B cell (primary cell): ENCODE measurements around the gene HOXB6. TPM values are rescaled to one million over a fixed set of nuclear protein-coding genes. Genes with fewer than 3 reads are reported as not detected.

Experiments
- ATAC-seq: fragments of 200-7000 bp; cut with Tn5 transposase; one replicate; pipeline ENCODE4 v1.10.0; 2021; ENCODE audit warnings: low read depth, mild to moderate bottlenecking, moderate number of reproducible peaks, moderate library complexity
- CTCF ChIA-PET: fragments of 350-600 bp; sonication (Branson Sonifier 250); formaldehyde crosslinking; loops from one replicate; lab custom pipeline; 2021; ENCODE audit warnings: antibody characterized with exemption, inconsistent platforms; lab: Charles Lee
- POLR2A ChIA-PET: fragments of 350-600 bp; sonication (Branson Sonifier 250); formaldehyde crosslinking; loops from one replicate; lab custom pipeline; 2021; ENCODE audit warnings: antibody characterized with exemption; lab: Charles Lee
- DNase-seq: peaks from one replicate; pipeline ENCODE4 v3.0.0; 2013
- H2AFZ ChIP-seq: 2 replicates; pipeline ENCODE4 v1.6.1; 2012; ENCODE audit warnings: mild to moderate bottlenecking, low read depth, low read length; ENCODE audit not compliant: insufficient read depth, poor library complexity, severe bottlenecking
- H3K27ac ChIP-seq, 2 donors: 1 replicate in 1 of 2; 2 replicates in 1 of 2; pipeline ENCODE4 v1.5.1; 2012 to 2013; ENCODE audit warnings: low read length in 2 of 2, mild to moderate bottlenecking in 2 of 2, moderate library complexity in 1 of 2
- H3K27me3 ChIP-seq, 4 experiments: fragments of 200-600 bp in 1 of 4; sonication (generic) in 1 of 4; replicated peaks in 1 of 4; 1 replicate in 2 of 4; 2 replicates in 2 of 4; pipeline versions ENCODE4 v1.6.1 to v1.7.0; 2013 to 2016; ENCODE audit warnings: low read length in 3 of 4, mild to moderate bottlenecking in 2 of 4, mixed read lengths in 1 of 4, moderate library complexity in 1 of 4; ENCODE audit not compliant: insufficient read depth in 4 of 4, control insufficient read depth in 3 of 4; ENCODE audit errors: control extremely low read depth in 1 of 4
- H3K36me3 ChIP-seq, 2 experiments: replicated peaks in 1 of 2; 1 replicate in 1 of 2; 2 replicates in 1 of 2; pipeline versions ENCODE4 v1.6.1 to v1.7.1; 2013; ENCODE audit warnings: low read length in 1 of 2; ENCODE audit not compliant: insufficient read depth in 2 of 2, control insufficient read depth in 1 of 2; ENCODE audit errors: control extremely low read depth in 1 of 2, extremely low read depth in 1 of 2
- H3K4me1 ChIP-seq, 2 donors: fragments of 200-600 bp in 1 of 2; sonication (generic) in 1 of 2; 1 replicate in 1 of 2; 2 replicates in 1 of 2; pipeline versions ENCODE4 v1.5.1 to v1.6.1; 2013 to 2017; ENCODE audit warnings: low read length in 2 of 2; ENCODE audit not compliant: control insufficient read depth in 2 of 2, insufficient read depth in 2 of 2
- H3K4me2 ChIP-seq: replicated peaks from 2 replicates; pipeline ENCODE3; 2012; ENCODE audit warnings: mild to moderate bottlenecking, low read depth, low read length; ENCODE audit not compliant: poor library complexity, severe bottlenecking
- H3K4me3 ChIP-seq, 5 experiments: fragments of 200-600 bp in 1 of 5; sonication (generic) in 1 of 5; 1 replicate in 3 of 5; 2 replicates in 2 of 5; pipeline versions ENCODE4 v1.5.1 to v1.7.0; 2011 to 2016; ENCODE audit warnings: low read length in 4 of 5, mild to moderate bottlenecking in 4 of 5, low read depth in 2 of 5, control low read depth in 1 of 5, moderate library complexity in 1 of 5; ENCODE audit not compliant: insufficient read depth in 1 of 5; ENCODE audit errors: control extremely low read depth in 1 of 5, extremely low read depth in 1 of 5
- H3K79me2 ChIP-seq: fragments of 200-600 bp; sonication (generic); one replicate; pipeline ENCODE4 v1.6.0; 2016; ENCODE audit warnings: low read length; ENCODE audit not compliant: control insufficient read depth, insufficient read depth
- H3K9ac ChIP-seq: fragments of 200-600 bp; sonication (generic); 2 replicates; pipeline ENCODE4 v1.6.1; 2017; ENCODE audit warnings: mild to moderate bottlenecking, low read length, moderate library complexity
- H3K9me3 ChIP-seq, 3 donors: one replicate each; pipeline versions ENCODE4 v1.6.1 to v1.7.1; 2013; ENCODE audit warnings: low read length in 2 of 3; ENCODE audit not compliant: control insufficient read depth in 2 of 3, insufficient read depth in 1 of 3; ENCODE audit errors: control extremely low read depth in 1 of 3
- H4K20me1 ChIP-seq: 2 replicates; pipeline ENCODE4 v1.6.0; 2012; ENCODE audit warnings: mild to moderate bottlenecking, low read length; ENCODE audit not compliant: insufficient read depth, control insufficient read depth, poor library complexity, severe bottlenecking
- H3K27ac Mint-ChIP-seq: one replicate; pipeline ENCODE4 v1.8.0; 2021; ENCODE audit warnings: mixed read lengths
- H3K27me3 Mint-ChIP-seq: one replicate; pipeline ENCODE4 v1.8.0; 2021; ENCODE audit warnings: mixed read lengths
- H3K4me1 Mint-ChIP-seq: one replicate; pipeline ENCODE4 v1.8.0; 2021; ENCODE audit warnings: mixed read lengths
- H3K4me3 Mint-ChIP-seq: one replicate; pipeline ENCODE4 v1.8.0; 2021; ENCODE audit warnings: mixed read lengths
- H3K9me3 Mint-ChIP-seq: one replicate; pipeline ENCODE4 v1.8.0; 2022; ENCODE audit warnings: mixed read lengths; ENCODE audit not compliant: insufficient read depth
- CTCF ChIP-seq: fragments of 200-600 bp; IDR thresholded peaks from one replicate; pipeline ENCODE4 v1.8.0; 2022; ENCODE audit warnings: antibody characterized with exemption, mild to moderate bottlenecking
- EZH2 ChIP-seq: IDR thresholded peaks from 2 replicates; pipeline ENCODE4 v1.6.1; 2012; ENCODE audit warnings: borderline replicate concordance, low read depth, mild to moderate bottlenecking, moderate library complexity, low read length; ENCODE audit not compliant: insufficient read depth, poor library complexity, severe bottlenecking
- WGBS: methylation state at CpG from one replicate; pipeline ENCODE4 v1.1.5; 2013; ENCODE audit warnings: missing lambda C conversion rate; ENCODE audit not compliant: insufficient coverage; 5-methylcytosine and 5-hydroxymethylcytosine counted together
- intact Hi-C: fragments of 100-400 bp; cut with micrococcal nuclease; formaldehyde crosslinking; loops from one replicate; pipeline ENCODE4 v1.10.0; 2022
- polyA plus RNA-seq: library from polyadenylated mRNA; depleted of rRNA; stranded (reverse); fragments of >200 nt; gene quantifications from 2 replicates; pipeline ENCODE4 v1.2.3, GENCODE V29; 2012
- total RNA-seq, 2 donors: library from RNA; stranded (reverse); fragments of 120-200 nt in 1 of 2; gene quantifications; 1 replicate in 1 of 2; 2 replicates in 1 of 2; pipeline versions ENCODE4 v1.2.3 to v1.2.4, GENCODE V29; 2013 to 2022

Gene HOXB6
- total and polyA plus RNA-seq, 2 donors (not counting 1 experiment from before 2014, with no cell fraction given) = 0.10 TPM; not detected in 1

GRCh38 chr17:48647103-48647962, 42.5 kb upstream of the HOXB6 start:
- H3K27ac ChIP-seq = peak overlapping the region in 1 of 2 donors; percentile 26
- ATAC-seq (peak; percentile 21), DNase-seq (no peak)
- intact Hi-C loops = no loop called here
- H2AFZ ChIP-seq = peak overlapping the region; percentile 79
- peaks cover 58% of the 10 kb centered on the region for H3K27me3 Mint-ChIP-seq
- H3K9me3 ChIP-seq = peaks cover 0 to 19% (median 0%) of the 10 kb centered on the region in 3 donors
- peaks cover 27% of the 10 kb centered on the region for H3K4me1 Mint-ChIP-seq
- no peak overlapping the region for H3K27ac Mint-ChIP-seq
- no peaks in the 10 kb centered on the region for H3K9me3 Mint-ChIP-seq
- H3K79me2 ChIP-seq = no peaks in the 10 kb centered on the region
- peaks cover 24 to 29% of the 10 kb centered on the region in 2 donors for H3K4me1 ChIP-seq
- peak overlapping the region; percentile 83 for H3K4me3 Mint-ChIP-seq
- ChIA-PET POLR2A (no interaction called here), CTCF (interaction anchor here (1.1 to 1.7 kb wide), 3 partner anchors 11 to 385 kb away, joined by 3 to 6 read pairs (median 3); no protein-coding TSS in a partner anchor)
- peak overlapping the region; percentile 38 to 71 (median 61) for H3K4me3 ChIP-seq
- H3K4me2 ChIP-seq = peak overlapping the region; percentile 97
- no peaks in the 10 kb centered on the region for H4K20me1 ChIP-seq
- WGBS = 2% methylated on average over 18 of the region's 30 CpGs
- TF ChIP-seq EZH2 (no peak), CTCF (no peak)
- peak overlapping the region; percentile 74 for H3K9ac ChIP-seq
- peaks cover 0 to 59% (median 36%) of the 10 kb centered on the region in 4 experiments for H3K27me3 ChIP-seq
- H3K36me3 ChIP-seq = no peaks in the 10 kb centered on the region
